ENCODE results near the gene CATSPERE.

The CATSPERE gene

DNA sequence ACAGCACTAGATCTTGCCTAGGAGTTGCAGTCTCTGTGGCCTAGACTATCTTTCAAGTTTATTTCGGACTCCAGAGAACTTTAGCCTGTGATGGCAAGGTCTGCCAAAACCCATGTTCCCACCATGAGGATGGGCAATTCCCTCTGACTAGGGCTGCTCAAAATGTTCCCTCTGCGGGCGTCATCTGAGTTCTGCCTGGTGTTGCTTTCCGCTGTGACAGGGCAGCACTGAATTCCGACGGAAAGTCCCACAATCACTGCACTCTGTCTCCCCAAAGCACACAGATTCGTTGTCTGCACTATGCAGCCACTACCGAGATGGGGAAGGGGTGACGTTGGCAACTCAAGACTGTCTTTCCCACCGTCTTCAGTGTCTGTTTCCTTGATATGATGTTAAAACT is 75.2 kb downstream of the CATSPERE start:
- TF ChIP-seq EZH2phosphoT487 (IDR thresholded peaks at IDR 0.05; ENCODE audit: borderline replicate concordance) = no peak
- no peak for TF ChIP-seq CTCF (conservative IDR thresholded peaks at IDR 0.05; ENCODE audit: low read length)
- Histone ChIP-seq H3K9ac (ENCODE audit: low read depth, low read length, poor library complexity, severe bottlenecking) (no peak overlapping the region), H3K4me2 (ENCODE audit: low read depth, low read length, poor library complexity, severe bottlenecking) (no peak overlapping the region), H4K20me1 (ENCODE audit: insufficient read depth, low read length, poor library complexity, severe bottlenecking) (no peaks in the 10 kb centered on the region), H3K79me2 (ENCODE audit: insufficient read depth, low read length) (no peaks in the 10 kb centered on the region), H3K9me2 (replicated peaks; ENCODE audit: low read depth, low read length) (no peaks in the 10 kb centered on the region), H3F3A (ENCODE audit: low read depth) (no peaks in the 10 kb centered on the region), H3K4me1 (ENCODE audit: insufficient read depth, low read length, poor library complexity, severe bottlenecking) (no peaks in the 10 kb centered on the region), H3K27me3 (ENCODE audit: insufficient read depth, low read length, poor library complexity, severe bottlenecking) (no peaks in the 10 kb centered on the region), H3K4me3 (ENCODE audit: low read length, poor library complexity, severe bottlenecking) (no peak overlapping the region), H3K9me3 (ENCODE audit: insufficient read depth, low read depth, low read length) (no peaks in the 10 kb centered on the region), H2AFZ (ENCODE audit: low read length) (no peak overlapping the region), H3K36me3 (ENCODE audit: insufficient read depth, low read length) (no peaks in the 10 kb centered on the region)

DNA sequence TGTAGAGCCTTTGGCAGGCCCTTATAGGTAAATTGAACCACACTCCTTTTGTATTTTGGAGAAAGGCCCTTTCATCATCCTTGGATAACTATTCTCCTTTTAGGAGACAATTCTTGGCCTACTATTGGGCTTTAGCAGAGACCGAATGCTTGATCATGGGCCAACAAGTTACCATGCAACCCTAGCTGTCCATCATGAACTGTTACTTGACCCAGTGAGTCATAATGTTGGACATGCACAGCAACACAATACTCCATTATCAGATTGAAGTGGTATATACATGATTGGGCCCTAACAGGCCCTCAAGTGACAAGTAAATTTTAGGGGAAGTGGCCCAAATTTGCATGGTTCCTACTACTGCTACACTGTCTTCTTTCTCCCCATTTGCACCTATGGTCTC is 84.4 kb downstream of the CATSPERE start:
- Histone ChIP-seq H4K20me1 (ENCODE audit: insufficient read depth, low read length, poor library complexity, severe bottlenecking) (no peaks in the 10 kb centered on the region), H3K9me3 (ENCODE audit: insufficient read depth, low read depth, low read length) (0 out of 2 replicates have a peak, but pooled peaks cover 3% of the 10 kb centered on the region), H3K4me1 (ENCODE audit: insufficient read depth, low read length, poor library complexity, severe bottlenecking) (no peaks in the 10 kb centered on the region), H3K4me3 (ENCODE audit: low read length, poor library complexity, severe bottlenecking) (no peak overlapping the region), H3K9ac (ENCODE audit: low read depth, low read length, poor library complexity, severe bottlenecking) (no peak overlapping the region), H3K9me2 (replicated peaks; ENCODE audit: low read depth, low read length) (no peaks in the 10 kb centered on the region), H2AFZ (ENCODE audit: low read length) (no peak overlapping the region), H3K27me3 (ENCODE audit: insufficient read depth, low read length, poor library complexity, severe bottlenecking) (no peaks in the 10 kb centered on the region), H3K4me2 (ENCODE audit: low read depth, low read length, poor library complexity, severe bottlenecking) (no peak overlapping the region), H3K79me2 (ENCODE audit: insufficient read depth, low read length) (no peaks in the 10 kb centered on the region), H3K36me3 (ENCODE audit: insufficient read depth, low read length) (no peaks in the 10 kb centered on the region), H3F3A (ENCODE audit: low read depth) (no peaks in the 10 kb centered on the region)
- TF ChIP-seq EZH2phosphoT487 (IDR thresholded peaks at IDR 0.05; ENCODE audit: borderline replicate concordance) (no peak), CTCF (conservative IDR thresholded peaks at IDR 0.05; ENCODE audit: low read length) (no peak)

GRCh38 chr1:244548558-244549115 is 87.6 kb downstream of the CATSPERE start:
- H4K20me1 ChIP-seq (ENCODE audit: insufficient read depth, low read length, poor library complexity, severe bottlenecking) = no peaks in the 10 kb centered on the region
- no peak for TF ChIP-seq EZH2phosphoT487 (IDR thresholded peaks at IDR 0.05; ENCODE audit: borderline replicate concordance)
- 0 out of 2 replicates have a peak, but pooled peaks have one; percentile 17 for TF ChIP-seq CTCF (conservative IDR thresholded peaks at IDR 0.05; ENCODE audit: low read length)
- no peaks in the 10 kb centered on the region for H3K27me3 ChIP-seq (ENCODE audit: insufficient read depth, low read length, poor library complexity, severe bottlenecking)
- H3F3A ChIP-seq (ENCODE audit: low read depth) = no peaks in the 10 kb centered on the region
- H2AFZ ChIP-seq (ENCODE audit: low read length) = no peak overlapping the region
- no peaks in the 10 kb centered on the region for H3K36me3 ChIP-seq (ENCODE audit: insufficient read depth, low read length)
- H3K9me2 ChIP-seq (replicated peaks; ENCODE audit: low read depth, low read length) = no peaks in the 10 kb centered on the region
- H3K9ac ChIP-seq (ENCODE audit: low read depth, low read length, poor library complexity, severe bottlenecking) = no peak overlapping the region
- H3K4me2 ChIP-seq (ENCODE audit: low read depth, low read length, poor library complexity, severe bottlenecking) = no peak overlapping the region
- H3K4me1 ChIP-seq (ENCODE audit: insufficient read depth, low read length, poor library complexity, severe bottlenecking) = no peaks in the 10 kb centered on the region
- no peaks in the 10 kb centered on the region for H3K79me2 ChIP-seq (ENCODE audit: insufficient read depth, low read length)
- H3K4me3 ChIP-seq (ENCODE audit: low read length, poor library complexity, severe bottlenecking) = no peak overlapping the region
- 0 out of 2 replicates have a peak, but pooled peaks cover 3% of the 10 kb centered on the region for H3K9me3 ChIP-seq (ENCODE audit: insufficient read depth, low read depth, low read length)

Measured in Loucy (cell line).